NT2/D1 (cell line): ENCODE data around the gene ITGB1BP2.
A peak's percentile ranks its signal among the peaks of the same experiment; 100 is the strongest.
"Not testable (repeated sequence)": the region's sequence is repeated elsewhere in the genome, so short reads cannot be mapped to it uniquely, and the experiment has no call there.

Source experiments
- DNase-seq: peaks from one replicate; pipeline ENCODE4 v3.0.0-alpha.2; 2011; ENCODE audit warnings: low read depth, low spot score
- H3K27me3 ChIP-seq: 2 replicates; pipeline ENCODE4 v1.6.0; 2011; ENCODE audit warnings: mild to moderate bottlenecking; ENCODE audit not compliant: insufficient read length, insufficient read depth
- H3K36me3 ChIP-seq: 2 replicates; pipeline ENCODE4 v1.6.1; 2011; ENCODE audit warnings: mild to moderate bottlenecking, low read length, mixed read lengths; ENCODE audit not compliant: insufficient read depth, insufficient read length
- H3K4me1 ChIP-seq: 2 replicates; pipeline ENCODE4 v1.5.1; 2011; ENCODE audit not compliant: insufficient read depth, insufficient read length
- H3K4me3 ChIP-seq: 2 replicates; pipeline ENCODE4 v1.5.1; 2011; ENCODE audit warnings: low read depth; ENCODE audit not compliant: insufficient read length
- H3K9ac ChIP-seq: 2 replicates; pipeline ENCODE4 v1.6.0; 2011; ENCODE audit warnings: low read depth; ENCODE audit not compliant: insufficient read length
- H3K9me3 ChIP-seq: 2 replicates; pipeline ENCODE4 v1.5.1; 2011; ENCODE audit warnings: mild to moderate bottlenecking, low read length; ENCODE audit not compliant: insufficient read depth
- SUZ12 ChIP-seq: IDR thresholded peaks from 2 replicates; pipeline ENCODE4 v1.6.1; 2011; ENCODE audit not compliant: insufficient read length, insufficient read depth; ENCODE audit errors: extremely low read depth
- YY1 ChIP-seq: IDR thresholded peaks from 2 replicates; pipeline ENCODE4 v1.6.1; 2011; ENCODE audit not compliant: insufficient read length, insufficient read depth
- ZNF274 ChIP-seq: IDR thresholded peaks from 2 replicates; pipeline ENCODE4 v1.6.1; 2011; ENCODE audit warnings: mild to moderate bottlenecking, low read depth, low read length

The ITGB1BP2 gene

DNA sequence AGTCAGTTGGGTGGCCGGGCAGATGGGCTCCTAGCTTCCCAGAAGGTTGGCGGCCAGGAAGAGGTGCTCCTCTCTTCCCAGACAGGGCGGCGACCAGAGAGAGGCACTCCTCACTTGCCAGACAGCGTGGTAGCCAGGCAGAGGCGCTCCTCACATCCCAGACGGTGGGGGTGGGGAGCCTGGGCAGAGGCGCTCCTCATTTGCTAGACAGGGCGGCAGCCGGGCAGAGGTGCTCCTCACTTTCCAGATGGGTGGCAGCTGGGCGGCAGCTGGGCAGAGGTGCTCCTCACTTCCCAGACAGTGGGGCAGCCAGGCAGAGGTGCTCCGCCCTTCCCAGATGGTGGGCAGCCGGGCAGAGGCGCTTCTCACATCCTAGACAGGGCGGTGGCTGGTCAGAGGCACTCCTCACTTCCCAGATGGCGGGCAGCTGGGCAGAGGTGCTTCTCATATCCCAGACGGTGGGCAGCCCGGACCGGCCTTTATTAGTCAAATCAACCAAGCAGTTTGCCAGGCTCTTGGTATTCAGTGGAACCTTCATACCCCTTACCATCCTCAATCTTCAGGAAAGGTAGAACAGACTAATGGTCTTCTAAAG lies 31.7 kb upstream of the ITGB1BP2 start:
- peaks cover 22% of the 10 kb centered on the region; the same call in 1 of the 2 replicates for H3K9me3 ChIP-seq
- TF ChIP-seq ZNF274 (no peak), YY1 (no peak), SUZ12 (no peak)
- H3K4me3 ChIP-seq = no peak overlapping the region
- no peaks in the 10 kb centered on the region for H3K27me3 ChIP-seq
- H3K4me1 ChIP-seq = no peaks in the 10 kb centered on the region
- no peaks in the 10 kb centered on the region for H3K36me3 ChIP-seq
- no peak for DNase-seq
- no peak overlapping the region for H3K9ac ChIP-seq

DNA sequence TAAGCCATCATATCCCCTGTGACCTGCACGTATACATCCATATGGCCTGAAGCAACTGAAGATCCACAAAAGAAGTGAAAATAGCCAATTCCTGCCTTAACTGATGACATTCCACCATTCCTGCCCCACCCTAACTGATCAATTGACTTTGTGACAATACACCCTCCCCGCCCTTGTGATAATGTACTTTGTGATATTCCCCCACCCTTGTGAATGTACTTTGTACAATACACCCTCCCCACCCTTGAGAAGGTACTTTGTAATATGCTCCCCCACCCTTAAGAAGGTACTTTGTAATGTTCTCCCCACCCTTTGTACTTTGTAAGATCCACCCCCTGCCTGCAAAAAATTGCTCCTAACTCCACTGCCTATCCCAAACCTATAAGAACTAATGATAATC lies 29.2 kb upstream of the ITGB1BP2 start:
- not testable (repeated sequence) for H3K4me1 ChIP-seq, H3K9ac ChIP-seq, H3K4me3 ChIP-seq, H3K36me3 ChIP-seq, DNase-seq, H3K27me3 ChIP-seq
- peaks cover 22% of the 10 kb centered on the region; the same call in 1 of the 2 replicates for H3K9me3 ChIP-seq

DNA sequence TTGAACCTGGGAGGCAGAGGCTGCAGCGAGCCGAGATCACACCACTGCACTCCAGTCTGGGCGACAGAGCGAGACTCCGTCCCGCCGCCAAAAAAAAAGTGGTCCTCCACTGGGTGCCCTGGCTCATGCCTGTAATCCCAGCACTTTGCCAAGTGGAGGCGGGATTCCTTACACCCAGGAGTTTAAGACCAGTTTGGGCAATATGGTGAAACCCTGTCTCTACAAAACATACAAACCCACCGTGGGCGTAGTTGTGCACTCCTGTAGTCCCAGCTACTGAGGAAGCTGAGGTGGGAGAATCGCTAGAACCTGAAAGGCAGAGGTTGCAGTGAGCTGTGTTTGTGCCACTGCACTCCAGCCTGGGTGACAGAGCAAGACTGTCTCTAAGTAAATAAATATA lies 20.2 kb upstream of the ITGB1BP2 start:
- not testable (repeated sequence) for H3K4me3 ChIP-seq, H3K9ac ChIP-seq, DNase-seq, H3K9me3 ChIP-seq, H3K27me3 ChIP-seq, H3K4me1 ChIP-seq
- peaks cover 23% of the 10 kb centered on the region for H3K36me3 ChIP-seq

DNA sequence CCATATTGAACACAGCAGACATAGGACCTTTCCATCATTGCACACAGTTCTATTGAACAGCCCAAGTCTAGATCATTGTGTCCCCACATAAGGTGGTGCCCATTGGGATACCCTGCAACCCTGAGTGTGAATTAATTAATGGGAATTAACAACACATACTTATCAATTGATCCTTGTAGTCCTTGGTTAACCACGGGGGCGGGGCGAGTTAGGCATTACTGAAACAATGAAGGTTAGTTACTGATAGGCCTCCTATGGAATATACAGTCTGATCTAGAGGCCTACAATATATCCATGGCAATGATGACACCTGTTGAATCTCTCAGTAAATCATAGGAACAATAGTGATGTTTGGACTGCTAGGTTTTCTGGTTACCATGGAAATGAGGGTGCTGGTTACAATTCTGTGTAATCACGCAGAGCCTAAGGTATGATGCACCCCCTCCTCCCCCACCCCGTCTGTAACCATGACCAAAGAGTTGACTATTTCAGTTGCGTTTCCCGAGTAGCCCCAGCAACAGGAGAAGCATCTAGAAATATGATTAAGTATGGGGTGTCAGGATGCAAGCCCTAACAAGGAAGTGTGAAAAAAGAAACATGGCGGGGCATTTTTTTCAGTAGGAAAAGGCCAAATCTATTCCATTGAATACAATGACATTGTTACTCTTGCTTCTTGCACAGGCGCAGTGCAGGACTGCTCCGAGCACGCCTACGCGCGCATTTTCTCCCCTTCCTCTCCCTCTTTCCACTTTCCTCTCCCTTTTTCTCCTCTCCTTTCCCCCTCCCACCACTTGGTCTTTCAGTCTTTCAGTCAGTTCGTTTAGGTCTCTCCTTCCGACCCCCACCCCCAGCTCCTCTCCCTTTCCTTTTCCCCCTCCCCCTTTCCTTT lies 18.8 kb upstream of the ITGB1BP2 start:
- H3K9me3 ChIP-seq = 0 out of 2 replicates have a peak, but pooled peaks cover 6% of the 10 kb centered on the region
- no peaks in the 10 kb centered on the region for H3K27me3 ChIP-seq
- H3K4me1 ChIP-seq = no peaks in the 10 kb centered on the region
- peaks cover 38% of the 10 kb centered on the region for H3K36me3 ChIP-seq
- TF ChIP-seq SUZ12 (no peak), YY1 (no peak), ZNF274 (no peak)
- peak overlapping the region; percentile 36 for H3K4me3 ChIP-seq
- peak overlapping the region; percentile 59 for H3K9ac ChIP-seq
- no peak for DNase-seq

DNA sequence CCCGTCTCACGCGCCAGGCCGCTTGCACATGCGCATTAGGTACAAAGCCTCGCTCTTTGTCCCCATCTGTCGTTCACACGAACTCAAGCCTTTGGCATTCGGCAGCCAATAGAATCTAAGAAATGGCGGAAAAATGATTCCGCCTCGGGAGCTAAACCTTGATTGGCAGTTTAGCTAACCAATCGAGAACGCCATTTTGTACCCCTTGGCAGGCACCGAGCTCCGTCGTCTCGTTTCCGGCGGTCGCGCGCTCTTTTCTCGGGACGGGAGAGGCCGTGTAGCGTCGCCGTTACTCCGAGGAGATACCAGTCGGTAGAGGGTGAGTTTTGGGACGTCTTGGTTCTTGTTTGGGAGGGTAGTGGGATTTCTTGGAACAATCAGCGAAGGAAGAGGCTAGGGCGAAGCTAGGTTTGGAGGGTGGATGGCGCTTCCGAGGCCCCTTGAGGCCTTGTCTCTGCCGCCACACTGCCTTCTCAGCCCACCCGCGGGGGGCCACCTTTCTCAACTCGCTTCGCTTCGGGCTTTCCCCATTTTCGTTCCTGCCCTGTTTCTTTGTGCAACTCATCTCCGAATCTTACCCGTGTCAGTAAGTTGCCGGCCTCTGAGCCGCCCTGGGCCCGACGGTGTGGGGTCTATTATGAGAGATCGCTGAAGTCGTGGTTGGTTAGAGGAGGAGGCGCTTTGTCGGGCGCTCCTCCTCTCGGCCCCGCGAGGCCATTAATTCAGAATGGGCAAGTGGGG lies 18.0 kb upstream of the ITGB1BP2 start, which contains the start of gene NONO:
TSS of gene NONO (plus strand) at position 233 of the 741 bp plus-strand sequence. CDS start 7,003 bp downstream, outside the sequence.
- Histone ChIP-seq H3K4me3 (peak within 1 kb of the TSS; percentile 93), H3K36me3 (peaks cover 45% of the 10 kb centered on the region), H3K9me3 (0 out of 2 replicates have a peak, but pooled peaks cover 6% of the 10 kb centered on the region), H3K4me1 (no peaks in the 10 kb centered on the region), H3K9ac (peak within 1 kb of the TSS; percentile 96), H3K27me3 (no peaks in the 10 kb centered on the region)
- peak; percentile 99 for DNase-seq
- TF ChIP-seq SUZ12 = no peak
- peak; percentile 21 for TF ChIP-seq YY1

DNA sequence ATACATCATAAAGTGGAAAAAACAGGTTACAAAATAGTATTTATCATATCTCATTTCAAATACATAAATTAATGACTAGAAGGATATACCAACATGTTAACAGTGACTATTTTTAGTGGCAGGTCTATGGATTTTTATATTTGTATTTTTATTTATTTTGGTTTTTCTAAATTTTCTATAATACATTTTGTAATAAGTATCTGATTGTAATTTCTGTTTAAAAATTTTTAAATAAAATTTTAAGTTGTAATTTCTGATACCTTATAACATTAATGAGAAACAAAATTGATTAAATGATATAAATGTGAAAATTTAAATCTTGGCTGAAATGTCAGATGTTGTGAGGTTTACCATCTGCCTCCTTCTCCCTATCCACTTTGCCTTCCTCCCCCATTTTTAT lies 15.6 kb upstream of the ITGB1BP2 start:
- no peaks in the 10 kb centered on the region for H3K27me3 ChIP-seq
- peak overlapping the region; percentile 93 for H3K4me3 ChIP-seq
- no peaks in the 10 kb centered on the region for H3K9me3 ChIP-seq
- no peak for DNase-seq
- peaks cover 60% of the 10 kb centered on the region for H3K36me3 ChIP-seq
- no peak for TF ChIP-seq ZNF274
- no peak for TF ChIP-seq SUZ12
- no peak for TF ChIP-seq YY1
- peak overlapping the region; percentile 96 for H3K9ac ChIP-seq
- no peaks in the 10 kb centered on the region for H3K4me1 ChIP-seq

DNA sequence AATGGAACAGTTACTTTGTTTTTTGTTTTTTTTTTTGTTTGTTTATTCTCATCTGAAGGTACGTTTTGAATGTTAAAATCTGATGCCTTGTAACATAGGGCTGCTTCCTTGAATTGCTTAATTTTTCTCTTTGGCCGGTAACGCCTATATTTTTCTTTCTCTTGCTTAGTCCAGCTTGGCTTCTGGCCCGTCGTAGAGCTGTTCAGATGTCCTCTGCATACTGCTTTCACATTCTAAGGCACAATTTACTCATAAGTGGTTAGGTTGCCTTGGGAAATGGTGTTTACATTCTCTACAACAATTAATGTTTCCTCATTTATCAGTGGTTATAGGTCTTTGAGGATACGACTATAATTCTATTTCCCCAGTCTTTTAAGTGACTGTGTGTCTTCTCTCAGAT lies 10.2 kb upstream of the ITGB1BP2 start:
- TF ChIP-seq ZNF274 = no peak
- TF ChIP-seq YY1 = no peak
- no peak for TF ChIP-seq SUZ12

More for the DNA sequence above, 10.2 kb upstream of the ITGB1BP2 start:
- Histone ChIP-seq H3K9ac (no peak overlapping the region), H3K4me1 (no peaks in the 10 kb centered on the region), H3K27me3 (no peaks in the 10 kb centered on the region), H3K9me3 (no peaks in the 10 kb centered on the region), H3K36me3 (peaks cover 88% of the 10 kb centered on the region), H3K4me3 (no peak overlapping the region)
- no peak for DNase-seq
